ENCODE results near the gene IPO8.

The IPO8 gene

DNA sequence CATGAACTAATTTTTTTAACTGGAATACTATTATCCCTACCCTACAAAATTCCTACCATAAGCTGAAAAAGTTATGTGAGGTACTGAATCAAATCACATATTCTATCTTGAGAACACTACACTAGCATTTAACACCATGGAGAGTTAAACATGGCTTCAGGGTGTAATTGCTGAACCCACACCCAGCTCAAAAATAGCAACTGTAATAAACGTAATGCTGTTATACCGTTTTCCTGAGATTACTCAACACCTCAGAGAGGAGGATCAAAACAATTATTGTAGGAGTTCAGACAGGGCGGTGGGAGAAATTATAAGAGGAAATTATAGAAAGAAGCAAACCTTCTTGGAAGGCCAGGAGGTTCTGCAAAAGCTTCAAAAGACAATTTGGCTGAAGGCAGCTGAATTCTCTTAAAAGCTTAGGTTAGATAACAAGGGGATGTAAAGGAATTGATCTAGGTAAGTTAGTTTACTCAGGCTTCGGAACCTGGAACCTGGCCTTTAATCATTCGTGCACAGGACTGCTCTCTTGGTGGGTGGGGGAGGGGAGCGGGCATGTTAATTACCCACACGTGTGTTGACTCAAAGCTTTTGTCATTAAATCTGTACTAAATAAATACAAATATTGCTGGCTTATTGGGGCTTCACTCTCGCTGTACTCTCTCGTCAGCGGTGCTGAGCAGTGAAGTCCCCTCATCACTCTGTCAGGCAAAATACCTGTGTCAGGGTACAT, 12.1 kb upstream of the IPO8 start:
- TF ChIP-seq, protein P1, sequence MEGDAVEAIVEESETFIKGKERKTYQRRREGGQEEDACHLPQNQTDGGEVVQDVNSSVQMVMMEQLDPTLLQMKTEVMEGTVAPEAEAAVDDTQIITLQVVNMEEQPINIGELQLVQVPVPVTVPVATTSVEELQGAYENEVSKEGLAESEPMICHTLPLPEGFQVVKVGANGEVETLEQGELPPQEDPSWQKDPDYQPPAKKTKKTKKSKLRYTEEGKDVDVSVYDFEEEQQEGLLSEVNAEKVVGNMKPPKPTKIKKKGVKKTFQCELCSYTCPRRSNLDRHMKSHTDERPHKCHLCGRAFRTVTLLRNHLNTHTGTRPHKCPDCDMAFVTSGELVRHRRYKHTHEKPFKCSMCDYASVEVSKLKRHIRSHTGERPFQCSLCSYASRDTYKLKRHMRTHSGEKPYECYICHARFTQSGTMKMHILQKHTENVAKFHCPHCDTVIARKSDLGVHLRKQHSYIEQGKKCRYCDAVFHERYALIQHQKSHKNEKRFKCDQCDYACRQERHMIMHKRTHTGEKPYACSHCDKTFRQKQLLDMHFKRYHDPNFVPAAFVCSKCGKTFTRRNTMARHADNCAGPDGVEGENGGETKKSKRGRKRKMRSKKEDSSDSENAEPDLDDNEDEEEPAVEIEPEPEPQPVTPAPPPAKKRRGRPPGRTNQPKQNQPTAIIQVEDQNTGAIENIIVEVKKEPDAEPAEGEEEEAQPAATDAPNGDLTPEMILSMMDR (IDR thresholded peaks at IDR 0.05) = no peak
- H3K27ac ChIP-seq = no peak overlapping the region
- H3K36me3 ChIP-seq = no peaks in the 10 kb centered on the region
- H3K4me1 ChIP-seq (ENCODE audit: control insufficient read depth in 1 of 2, insufficient read depth in 1 of 2, low read depth in 1 of 2, low read length in 1 of 2) = no peaks in the 10 kb centered on the region
- H3K4me3 ChIP-seq (ENCODE audit: low read depth in 1 of 2, low read length in 1 of 2) = no peak overlapping the region
- no peaks in the 10 kb centered on the region for H3K9me3 ChIP-seq
- H3K27me3 ChIP-seq = no peaks in the 10 kb centered on the region

DNA sequence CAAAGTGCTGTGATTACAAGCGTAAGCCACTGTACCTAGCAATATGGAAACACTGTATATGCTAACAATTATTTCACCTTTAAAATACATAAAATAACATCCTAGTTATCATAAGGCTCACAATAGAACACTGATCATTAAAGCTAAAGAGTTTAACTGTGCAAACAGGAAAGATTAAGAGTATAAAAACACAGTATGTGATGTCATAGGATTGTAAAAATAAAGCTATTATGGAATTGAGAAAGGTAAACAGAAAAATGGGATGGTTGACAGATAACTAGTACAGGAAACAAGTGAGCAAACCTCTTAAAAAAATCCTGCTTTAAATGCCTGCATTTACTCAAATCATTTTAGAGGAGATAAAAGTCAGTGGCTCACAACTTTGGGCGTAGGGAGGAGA, 10.8 kb upstream of the IPO8 start:
- no peaks in the 10 kb centered on the region for H3K27me3 ChIP-seq
- H3K27ac ChIP-seq = no peak overlapping the region
- TF ChIP-seq, protein P1 (IDR thresholded peaks at IDR 0.05) = no peak
- no peak overlapping the region for H3K4me3 ChIP-seq (ENCODE audit: low read depth in 1 of 2, low read length in 1 of 2)
- H3K4me1 ChIP-seq (ENCODE audit: control insufficient read depth in 1 of 2, insufficient read depth in 1 of 2, low read depth in 1 of 2, low read length in 1 of 2) = no peaks in the 10 kb centered on the region
- H3K9me3 ChIP-seq = no peaks in the 10 kb centered on the region
- H3K36me3 ChIP-seq = no peaks in the 10 kb centered on the region

DNA sequence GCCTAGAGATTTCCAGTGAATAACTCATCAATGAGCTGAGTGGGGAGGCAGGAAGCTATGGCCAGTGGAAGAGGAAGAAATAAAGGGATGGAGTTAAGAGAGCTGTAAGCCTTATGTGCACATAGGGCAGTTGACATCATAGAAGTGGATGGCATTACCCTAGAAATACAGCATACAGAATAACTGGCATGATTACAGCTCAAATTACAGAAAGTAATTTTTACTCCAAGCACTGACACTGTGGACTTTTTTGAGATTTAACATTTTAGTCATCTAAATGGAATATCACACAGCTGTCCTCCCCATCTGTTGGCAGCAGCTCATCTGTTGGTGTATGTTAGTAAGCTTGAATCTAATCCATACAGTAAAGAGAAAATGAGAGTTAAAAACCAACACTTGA, 5.4 kb upstream of the IPO8 start:
- H3K27ac ChIP-seq = no peak overlapping the region
- peaks cover 5% of the 10 kb centered on the region for H3K27me3 ChIP-seq
- no peaks in the 10 kb centered on the region for H3K9me3 ChIP-seq
- H3K4me3 ChIP-seq (ENCODE audit: low read depth in 1 of 2, low read length in 1 of 2) = no peak overlapping the region
- peaks cover 3% of the 10 kb centered on the region in 2 experiments for H3K4me1 ChIP-seq (ENCODE audit: control insufficient read depth in 1 of 2, insufficient read depth in 1 of 2, low read depth in 1 of 2, low read length in 1 of 2)
- TF ChIP-seq, protein P1 (IDR thresholded peaks at IDR 0.05) = no peak
- H3K36me3 ChIP-seq = no peaks in the 10 kb centered on the region

DNA sequence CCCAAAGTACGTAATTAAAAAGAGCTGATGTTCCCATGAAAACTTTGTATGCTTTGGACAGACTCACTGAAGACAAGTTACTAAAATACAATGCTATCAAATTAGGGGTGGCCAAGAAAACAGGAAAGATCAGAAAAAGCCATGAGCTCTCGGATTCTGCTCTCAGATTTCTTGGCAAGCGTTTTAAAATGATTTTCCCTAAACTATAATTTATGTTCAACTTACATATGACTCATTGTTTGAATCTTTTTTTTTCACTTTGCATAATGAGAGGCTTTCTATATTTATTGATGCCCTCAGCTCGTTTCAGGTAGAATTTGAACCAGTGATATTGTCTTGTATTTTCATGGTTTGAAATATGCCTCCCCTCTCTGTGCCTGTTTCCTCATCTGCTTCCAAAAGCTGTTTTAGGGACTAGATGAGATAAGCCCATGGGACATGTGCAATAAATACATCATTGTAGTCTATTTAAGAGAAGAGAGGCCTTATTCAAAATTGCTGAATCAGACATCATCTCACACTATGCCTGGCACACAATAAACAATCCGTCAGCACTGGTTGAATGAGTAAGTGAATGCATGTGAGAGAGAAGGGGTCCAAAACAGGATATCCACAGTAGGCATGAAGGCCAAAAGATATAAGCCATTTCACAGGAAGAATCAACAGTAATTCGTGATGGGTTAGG, 4.7 kb upstream of the IPO8 start:
- H3K4me1 ChIP-seq (ENCODE audit: control insufficient read depth in 1 of 2, insufficient read depth in 1 of 2, low read depth in 1 of 2, low read length in 1 of 2) = peaks cover 5 to 6% of the 10 kb centered on the region in 2 experiments
- no peak overlapping the region for H3K27ac ChIP-seq
- H3K4me3 ChIP-seq (ENCODE audit: low read depth in 1 of 2, low read length in 1 of 2) = no peak overlapping the region
- H3K9me3 ChIP-seq = no peaks in the 10 kb centered on the region
- no peaks in the 10 kb centered on the region for H3K36me3 ChIP-seq
- TF ChIP-seq, protein P1 (IDR thresholded peaks at IDR 0.05) = no peak
- peaks cover 5% of the 10 kb centered on the region for H3K27me3 ChIP-seq

DNA sequence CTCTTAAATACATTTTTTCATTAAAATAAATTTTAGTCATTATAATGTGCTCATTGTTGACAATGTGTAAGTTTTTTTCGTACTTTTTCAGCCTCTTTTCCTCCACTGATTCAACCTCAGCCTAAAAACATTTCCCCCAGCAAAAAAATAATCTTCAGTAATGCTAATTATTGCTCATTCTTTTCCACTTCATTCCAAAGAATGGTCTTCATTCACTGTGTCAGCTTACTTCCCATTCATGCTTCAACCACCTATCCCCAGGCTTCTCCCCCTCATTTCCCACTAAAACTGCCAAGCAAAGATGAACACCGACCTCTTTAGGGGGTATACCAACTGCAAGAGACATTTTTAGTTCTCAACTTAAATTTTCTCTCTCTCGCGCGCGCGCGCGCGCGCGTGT, 2.7 kb upstream of the IPO8 start:
- Histone ChIP-seq H3K4me3 (ENCODE audit: low read depth in 1 of 2, low read length in 1 of 2) (no peak overlapping the region), H3K9me3 (no peaks in the 10 kb centered on the region), H3K27me3 (peaks cover 5% of the 10 kb centered on the region), H3K27ac (no peak overlapping the region), H3K4me1 (ENCODE audit: control insufficient read depth in 1 of 2, insufficient read depth in 1 of 2, low read depth in 1 of 2, low read length in 1 of 2) (peaks cover 24 to 25% of the 10 kb centered on the region in 2 experiments), H3K36me3 (no peaks in the 10 kb centered on the region)
- TF ChIP-seq, protein P1 (IDR thresholded peaks at IDR 0.05) = no peak

Measured in neutrophil (primary cell).